Esophagus squamous epithelium (tissue), 4 donors: Measurements from ENCODE around the gene RHCE.
"Not testable (repeated sequence)": the region's sequence is repeated elsewhere in the genome, so short reads cannot be mapped to it uniquely, and the experiment has no call there.

ENCODE experiments used
- CTCF ChIP-seq, 6 experiments: fragments of 450-650 bp in 4 of 6; fragments of 200-600 bp in 2 of 6; sonication (generic) in 2 of 6; IDR thresholded peaks; one replicate each; pipeline ENCODE4 v1.5.1; 2016 to 2019; ENCODE audit warnings: antibody characterized with exemption in 6 of 6, mild to moderate bottlenecking in 4 of 6, moderate library complexity in 4 of 6
- POLR2A ChIP-seq, 4 donors: fragments of 450-650 bp; IDR thresholded peaks; one replicate each; pipeline ENCODE4 v1.6.1; 2017; ENCODE audit warnings: antibody characterized with exemption in 4 of 4, mild to moderate bottlenecking in 4 of 4, moderate library complexity in 3 of 4

- TF ChIP-seq CTCF, POLR2A (IDR thresholded peaks at IDR 0.05): not testable (repeated sequence)
These were observed 98.5 kb downstream of the RHCE start for GRCh38 chr1:25322127-25322526.
